Karpas-422 (cell line): ENCODE results near the gene ABCF1. TPM values are rescaled to one million over a fixed set of nuclear protein-coding genes. Genes with fewer than 3 reads are reported as not detected.
"Not testable (repeated sequence)": the region's sequence is repeated elsewhere in the genome, so short reads cannot be mapped to it uniquely, and the experiment has no call there.

Source experiments
- DNase-seq: peaks from one replicate; pipeline ENCODE4 v3.0.0-alpha.2; 2015
- H2AFZ ChIP-seq: fragments of 200-600 bp; sonication (generic); 2 replicates; pipeline ENCODE4 v1.6.1; 2014; ENCODE audit warnings: antibody characterized with exemption, low read length, mixed read lengths
- H3K27ac ChIP-seq: fragments of 200-600 bp; sonication (generic); 2 replicates; pipeline ENCODE4 v1.5.1; 2014; ENCODE audit warnings: mild to moderate bottlenecking, low read length, moderate library complexity
- H3K27me3 ChIP-seq: fragments of 200-600 bp; sonication (generic); 2 replicates; pipeline ENCODE4 v1.6.1; 2014; ENCODE audit warnings: low read length, mixed read lengths
- H3K36me3 ChIP-seq: fragments of 200-600 bp; sonication (generic); 2 replicates; pipeline ENCODE4 v1.6.1; 2014; ENCODE audit warnings: low read length, mixed read lengths; ENCODE audit not compliant: insufficient read depth
- H3K4me1 ChIP-seq: fragments of 200-600 bp; sonication (generic); 2 replicates; pipeline ENCODE4 v1.6.1; 2014; ENCODE audit warnings: mild to moderate bottlenecking, low read length, mixed read lengths
- H3K4me2 ChIP-seq: fragments of 200-600 bp; sonication (generic); 2 replicates; pipeline ENCODE4 v1.6.1; 2014; ENCODE audit warnings: low read length, low read depth, mild to moderate bottlenecking; ENCODE audit not compliant: poor library complexity, severe bottlenecking
- H3K4me3 ChIP-seq: fragments of 200-600 bp; sonication (generic); 2 replicates; pipeline ENCODE4 v1.5.1; 2014; ENCODE audit warnings: mild to moderate bottlenecking, antibody characterized with exemption, low read length, mixed read lengths
- H3K79me2 ChIP-seq: fragments of 200-600 bp; sonication (generic); 2 replicates; pipeline ENCODE4 v1.6.1; 2014; ENCODE audit warnings: mild to moderate bottlenecking, low read length, mixed read lengths
- H3K9ac ChIP-seq: fragments of 200-600 bp; sonication (generic); 2 replicates; pipeline ENCODE4 v1.6.0; 2014; ENCODE audit warnings: low read length
- H3K9me2 ChIP-seq: fragments of 200-600 bp; sonication (generic), shearing (Covaris generic); replicated peaks from 2 replicates; pipeline ENCODE4 v1.6.0; 2014; ENCODE audit warnings: mild to moderate bottlenecking, low read length, moderate library complexity; ENCODE audit not compliant: insufficient read depth
- H3K9me3 ChIP-seq: fragments of 300-700, 200-600 bp; sonication (generic); 2 replicates; pipeline ENCODE4 v1.6.1; 2014; ENCODE audit warnings: low read length, mixed read lengths
- H4K20me1 ChIP-seq: fragments of 200-600 bp; sonication (generic); 2 replicates; pipeline ENCODE4 v1.6.1; 2014; ENCODE audit warnings: mild to moderate bottlenecking, antibody characterized with exemption, low read length, low read depth; ENCODE audit not compliant: insufficient read depth
- total RNA-seq: library from RNA; depleted of rRNA; stranded (reverse); fragments of >200 nt; shearing (Covaris generic); gene quantifications from 2 replicates; pipeline ENCODE4 v1.2.3, GENCODE V29; 2014; ENCODE audit warnings: low replicate concordance

Gene ABCF1
- total RNA-seq, 1 experiment from 2014 or later, result 14.4 TPM

DNA sequence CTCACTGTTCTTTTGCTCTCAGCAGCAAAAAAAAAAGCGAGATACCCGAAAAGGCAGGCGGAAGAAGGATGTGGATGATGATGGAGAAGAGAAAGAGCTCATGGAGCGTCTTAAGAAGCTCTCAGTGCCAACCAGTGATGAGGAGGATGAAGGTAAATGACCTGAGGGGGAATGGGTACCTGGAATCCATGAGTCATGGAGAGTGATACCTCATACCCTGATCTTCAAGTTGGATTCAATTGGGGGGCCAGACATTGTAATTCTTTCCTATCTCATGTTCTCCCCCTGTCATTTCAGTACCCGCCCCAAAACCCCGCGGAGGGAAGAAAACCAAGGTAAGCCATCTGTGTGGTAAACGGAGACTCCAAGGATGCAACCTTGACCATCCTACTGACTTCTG, 6.8 kb downstream of the ABCF1 start:
- Histone ChIP-seq H3K27me3 (no peaks in the 10 kb centered on the region), H2AFZ (no peak overlapping the region), H3K9me2 (no peaks in the 10 kb centered on the region), H3K27ac (no peak overlapping the region), H3K36me3 (peaks cover 38% of the 10 kb centered on the region), H4K20me1 (peaks cover 35% of the 10 kb centered on the region), H3K4me3 (no peak overlapping the region), H3K79me2 (peaks cover 44% of the 10 kb centered on the region), H3K4me1 (peaks cover 12% of the 10 kb centered on the region), H3K4me2 (no peak overlapping the region), H3K9me3 (no peaks in the 10 kb centered on the region), H3K9ac (no peak overlapping the region)
- no peak for DNase-seq

DNA sequence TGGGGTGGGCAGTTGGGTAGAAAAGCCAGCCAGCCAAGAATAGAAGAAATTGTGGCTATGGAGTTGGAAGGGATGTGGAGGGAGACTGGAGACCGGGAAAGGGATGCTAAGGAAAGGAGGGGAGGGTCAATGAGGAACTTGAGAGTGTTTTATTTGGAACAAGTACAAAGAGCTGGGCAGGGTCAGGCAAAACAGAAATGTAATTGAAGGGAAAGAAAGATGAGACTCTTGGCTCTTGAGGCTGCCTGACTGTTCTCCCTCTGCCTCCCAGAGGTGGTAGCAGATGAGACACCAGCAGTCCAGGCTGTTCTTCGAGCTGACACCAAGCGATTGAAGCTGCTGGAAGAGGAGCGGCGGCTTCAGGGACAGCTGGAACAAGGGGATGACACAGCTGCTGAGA, 12.7 kb downstream of the ABCF1 start:
- H3K4me1 ChIP-seq, result no peaks in the 10 kb centered on the region
- no peak overlapping the region for H2AFZ ChIP-seq
- peaks cover 36% of the 10 kb centered on the region for H3K36me3 ChIP-seq
- H3K9me2 ChIP-seq, result no peaks in the 10 kb centered on the region
- H4K20me1 ChIP-seq, result 0 out of 2 replicates have a peak, but pooled peaks cover 2% of the 10 kb centered on the region
- H3K4me2 ChIP-seq, result no peak overlapping the region
- H3K27me3 ChIP-seq, result no peaks in the 10 kb centered on the region
- no peaks in the 10 kb centered on the region for H3K9me3 ChIP-seq
- no peak overlapping the region for H3K27ac ChIP-seq
- no peak for DNase-seq
- no peaks in the 10 kb centered on the region for H3K79me2 ChIP-seq
- H3K9ac ChIP-seq, result no peak overlapping the region
- no peak overlapping the region for H3K4me3 ChIP-seq

DNA sequence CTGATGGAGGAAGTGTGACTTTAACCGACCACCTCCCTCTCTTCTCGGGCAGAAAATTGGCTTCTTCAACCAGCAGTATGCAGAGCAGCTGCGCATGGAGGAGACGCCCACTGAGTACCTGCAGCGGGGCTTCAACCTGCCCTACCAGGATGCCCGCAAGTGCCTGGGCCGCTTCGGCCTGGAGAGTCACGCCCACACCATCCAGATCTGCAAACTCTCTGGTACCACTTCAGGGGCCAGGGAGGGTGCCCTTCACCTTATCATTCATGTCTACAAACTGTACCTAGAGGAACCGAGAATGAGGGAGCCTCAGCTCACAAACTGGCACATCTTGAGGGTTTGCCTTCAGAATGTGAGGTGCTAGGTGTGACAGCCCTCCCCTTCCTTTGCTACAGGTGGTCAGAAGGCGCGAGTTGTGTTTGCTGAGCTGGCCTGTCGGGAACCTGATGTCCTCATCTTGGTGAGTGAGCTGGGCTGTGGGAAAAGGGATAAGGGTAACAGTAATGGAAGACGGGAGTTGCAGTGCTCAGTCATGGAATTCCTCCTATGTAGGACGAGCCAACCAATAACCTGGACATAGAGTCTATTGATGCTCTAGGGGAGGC, 18.6 kb downstream of the ABCF1 start:
- Histone ChIP-seq H3K27me3 (no peaks in the 10 kb centered on the region), H2AFZ (no peak overlapping the region), H3K27ac (no peak overlapping the region), H3K9me3 (no peaks in the 10 kb centered on the region), H3K4me2 (no peak overlapping the region), H3K9ac (no peak overlapping the region), H3K9me2 (no peaks in the 10 kb centered on the region), H3K4me1 (no peaks in the 10 kb centered on the region), H4K20me1 (no peaks in the 10 kb centered on the region), H3K36me3 (peaks cover 48% of the 10 kb centered on the region), H3K4me3 (no peak overlapping the region), H3K79me2 (peaks cover 17% of the 10 kb centered on the region)
- DNase-seq, result no peak

DNA sequence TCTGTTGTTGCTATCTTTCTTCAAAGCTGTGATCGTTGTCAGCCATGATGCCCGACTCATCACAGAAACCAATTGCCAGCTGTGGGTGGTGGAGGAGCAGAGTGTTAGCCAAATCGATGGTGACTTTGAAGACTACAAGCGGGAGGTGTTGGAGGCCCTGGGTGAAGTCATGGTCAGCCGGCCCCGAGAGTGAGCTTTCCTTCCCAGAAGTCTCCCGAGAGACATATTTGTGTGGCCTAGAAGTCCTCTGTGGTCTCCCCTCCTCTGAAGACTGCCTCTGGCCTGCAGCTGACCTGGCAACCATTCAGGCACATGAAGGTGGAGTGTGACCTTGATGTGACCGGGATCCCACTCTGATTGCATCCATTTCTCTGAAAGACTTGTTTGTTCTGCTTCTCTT, 19.3 kb downstream of the ABCF1 start:
- Histone ChIP-seq H2AFZ (no peak overlapping the region), H3K27ac (no peak overlapping the region), H3K9me2 (no peaks in the 10 kb centered on the region), H3K4me2 (no peak overlapping the region), H3K79me2 (peaks cover 17% of the 10 kb centered on the region), H3K27me3 (no peaks in the 10 kb centered on the region), H3K4me1 (no peaks in the 10 kb centered on the region), H3K4me3 (no peak overlapping the region), H3K9ac (no peak overlapping the region), H3K9me3 (no peaks in the 10 kb centered on the region), H4K20me1 (no peaks in the 10 kb centered on the region), H3K36me3 (peaks cover 43% of the 10 kb centered on the region)
- no peak for DNase-seq

DNA sequence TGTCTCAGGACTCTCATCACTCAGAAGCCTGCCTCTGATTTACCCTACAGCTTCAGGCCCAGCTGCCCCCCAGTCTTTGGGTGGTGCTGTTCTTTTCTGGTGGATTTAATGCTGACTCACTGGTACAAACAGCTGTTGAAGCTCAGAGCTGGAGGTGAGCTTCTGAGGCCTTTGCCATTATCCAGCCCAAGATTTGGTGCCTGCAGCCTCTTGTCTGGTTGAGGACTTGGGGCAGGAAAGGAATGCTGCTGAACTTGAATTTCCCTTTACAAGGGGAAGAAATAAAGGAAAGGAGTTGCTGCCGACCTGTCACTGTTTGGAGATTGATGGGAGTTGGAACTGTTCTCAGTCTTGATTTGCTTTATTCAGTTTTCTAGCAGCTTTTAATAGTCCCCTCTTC, 19.8 kb downstream of the ABCF1 start:
- Histone ChIP-seq H3K27ac (no peak overlapping the region), H3K9ac (no peak overlapping the region), H3K9me2 (no peaks in the 10 kb centered on the region), H3K79me2 (peaks cover 17% of the 10 kb centered on the region), H3K4me2 (no peak overlapping the region), H3K4me1 (no peaks in the 10 kb centered on the region), H3K27me3 (no peaks in the 10 kb centered on the region), H3K36me3 (peaks cover 39% of the 10 kb centered on the region), H3K4me3 (no peak overlapping the region), H4K20me1 (no peaks in the 10 kb centered on the region), H2AFZ (no peak overlapping the region), H3K9me3 (no peaks in the 10 kb centered on the region)
- no peak for DNase-seq

DNA sequence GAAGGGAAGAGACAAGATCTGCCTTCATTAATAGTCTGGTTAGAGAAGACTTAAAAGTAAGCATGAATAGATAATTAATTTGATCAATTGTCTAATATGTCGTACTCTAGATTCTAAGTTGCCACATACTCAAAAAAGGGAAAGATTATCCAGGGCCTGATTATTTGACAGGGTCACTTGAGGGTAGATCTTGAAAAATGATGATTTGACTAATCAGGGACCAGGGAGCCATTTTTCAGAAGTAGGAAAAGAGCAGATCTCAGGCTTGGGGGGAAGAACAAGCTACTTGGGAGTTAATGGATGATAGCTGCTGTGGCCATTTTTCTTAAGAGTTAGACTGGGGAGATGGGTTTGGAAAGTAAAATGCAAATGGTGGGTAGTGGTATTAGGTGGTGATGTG, 21.0 kb downstream of the ABCF1 start:
- peaks cover 17% of the 10 kb centered on the region for H3K79me2 ChIP-seq

DNA sequence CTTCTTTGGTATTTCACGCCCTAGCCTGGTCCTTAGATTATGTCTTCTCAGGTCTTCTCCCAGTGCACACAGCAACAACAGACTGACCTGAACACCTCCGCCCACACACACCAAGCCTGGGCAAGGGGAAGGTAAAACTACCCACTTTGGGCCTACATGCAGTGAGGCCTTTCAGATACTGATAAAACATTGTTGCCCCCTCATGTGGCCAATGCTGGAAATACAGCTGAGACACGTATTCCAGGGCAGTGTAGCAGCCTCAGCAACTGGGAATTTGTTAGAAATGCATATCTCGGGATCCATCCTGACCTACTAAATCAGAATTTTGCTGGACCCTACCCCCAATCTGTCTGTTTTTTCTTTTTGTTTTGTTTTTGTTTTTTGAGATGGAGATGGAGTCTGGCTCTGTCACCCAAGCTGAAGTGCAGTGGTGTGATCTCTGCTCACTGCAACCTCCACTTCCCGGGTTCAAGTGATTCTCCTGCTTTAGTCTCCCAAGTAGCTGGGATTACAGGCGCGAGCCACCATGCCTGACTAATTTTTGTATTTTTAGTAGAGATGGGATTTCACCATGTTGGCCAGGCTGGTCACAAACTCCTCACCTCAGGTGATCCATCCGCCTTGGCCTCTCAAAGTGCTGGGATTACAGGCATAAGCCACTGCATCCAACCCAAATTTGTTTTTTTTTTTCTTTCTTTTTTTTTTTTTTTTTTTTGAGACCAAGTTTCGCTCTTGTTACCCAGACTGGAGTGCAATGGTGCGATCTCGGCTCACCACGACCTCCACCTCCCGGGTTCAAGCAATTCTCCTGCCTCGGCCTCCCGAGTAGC, 26.3 kb downstream of the ABCF1 start:
- not testable (repeated sequence) for H3K4me2 ChIP-seq, H3K9ac ChIP-seq, H3K4me3 ChIP-seq, H3K27ac ChIP-seq, H3K27me3 ChIP-seq, H3K9me3 ChIP-seq, H3K9me2 ChIP-seq, H2AFZ ChIP-seq, H3K4me1 ChIP-seq, H3K79me2 ChIP-seq
- Histone ChIP-seq H3K36me3 (peaks cover 39% of the 10 kb centered on the region), H4K20me1 (peaks cover 22% of the 10 kb centered on the region)
- DNase-seq, result peak; percentile 92

More for the DNA sequence above, 21.0 kb downstream of the ABCF1 start:
- Histone ChIP-seq H3K4me1 (no peaks in the 10 kb centered on the region), H3K36me3 (peaks cover 30% of the 10 kb centered on the region), H3K9me2 (no peaks in the 10 kb centered on the region), H3K9ac (no peak overlapping the region), H3K4me3 (no peak overlapping the region), H3K27ac (no peak overlapping the region), H3K4me2 (no peak overlapping the region), H4K20me1 (no peaks in the 10 kb centered on the region), H3K27me3 (no peaks in the 10 kb centered on the region), H3K9me3 (no peaks in the 10 kb centered on the region), H2AFZ (no peak overlapping the region)
- no peak for DNase-seq

DNA sequence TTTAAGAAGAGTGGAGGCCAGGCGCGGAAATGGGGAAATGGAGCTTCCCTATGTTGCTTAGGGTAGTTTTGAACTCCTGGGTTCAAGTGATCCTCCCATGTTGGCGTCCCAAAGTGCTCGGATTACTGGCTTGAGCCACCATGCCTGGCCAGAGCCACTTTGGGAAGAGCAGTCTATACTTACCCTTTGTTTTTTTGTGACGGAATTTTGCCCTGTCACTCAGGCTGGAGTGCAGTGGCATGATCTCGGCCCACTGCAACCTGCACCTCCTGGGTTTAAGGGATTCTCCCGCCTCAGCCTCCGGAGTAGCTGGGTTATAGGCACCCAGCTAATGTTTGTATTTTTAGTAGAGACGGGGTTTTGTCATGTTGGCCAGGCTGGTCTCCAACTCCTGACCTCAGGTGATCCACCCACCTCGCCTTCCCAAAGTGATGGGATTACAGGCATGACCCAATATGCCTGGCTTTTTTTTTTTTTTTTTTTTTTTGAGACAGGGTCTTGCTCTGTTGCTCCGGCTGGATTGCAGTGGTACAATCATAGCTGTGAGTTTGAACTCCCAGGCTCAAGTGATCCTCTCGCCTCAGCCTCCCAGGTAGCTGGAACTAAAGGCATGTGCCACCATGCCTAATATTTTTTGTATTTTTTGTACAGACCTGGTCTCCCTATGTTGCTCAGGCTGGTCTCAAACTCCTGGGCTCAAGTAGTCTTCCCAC, 27.8 kb downstream of the ABCF1 start:
- DNase-seq, result peak; percentile 53
- H3K36me3 ChIP-seq, result peaks cover 50% of the 10 kb centered on the region
- no peaks in the 10 kb centered on the region for H3K27me3 ChIP-seq
- H2AFZ ChIP-seq, result no peak overlapping the region
- no peaks in the 10 kb centered on the region for H3K79me2 ChIP-seq
- peaks cover 35% of the 10 kb centered on the region for H4K20me1 ChIP-seq
- H3K9ac ChIP-seq, result no peak overlapping the region
- no peak overlapping the region for H3K4me2 ChIP-seq
- no peaks in the 10 kb centered on the region for H3K9me2 ChIP-seq
- no peak overlapping the region for H3K27ac ChIP-seq
- H3K4me1 ChIP-seq, result no peaks in the 10 kb centered on the region
- H3K9me3 ChIP-seq, result no peaks in the 10 kb centered on the region
- no peak overlapping the region for H3K4me3 ChIP-seq
